HFFc6 (cell line): ENCODE results near the gene MAGEC2. TPM values are rescaled to one million over a fixed set of nuclear protein-coding genes. Genes with fewer than 3 reads are reported as not detected.

Experiments used
- DNase-seq: peaks from one replicate; pipeline ENCODE4 v3.0.0-alpha.2; 2018
- H3K27ac Mint-ChIP-seq: 2 replicates; pipeline ENCODE4 v1.8.0; 2020; ENCODE audit warnings: mild to moderate bottlenecking, mixed read lengths
- H3K27me3 Mint-ChIP-seq: 2 replicates; pipeline ENCODE4 v1.8.0; 2021; ENCODE audit warnings: mild to moderate bottlenecking, moderate library complexity, mixed read lengths; ENCODE audit not compliant: insufficient read depth
- H3K36me3 Mint-ChIP-seq: 2 replicates; pipeline ENCODE4 v1.8.0; 2021; ENCODE audit warnings: low read depth, mixed read lengths
- H3K4me1 Mint-ChIP-seq: 2 replicates; pipeline ENCODE4 v1.8.0; 2020; ENCODE audit warnings: low read depth, mixed read lengths
- H3K4me3 Mint-ChIP-seq: 2 replicates; pipeline ENCODE4 v1.8.0; 2020; ENCODE audit warnings: mild to moderate bottlenecking, moderate library complexity, mixed read lengths
- H3K9me3 Mint-ChIP-seq: 2 replicates; pipeline ENCODE4 v1.8.0; 2020; ENCODE audit warnings: mild to moderate bottlenecking, mixed read lengths
- CTCF ChIP-seq: fragments of 200-600 bp; sonication (generic); IDR thresholded peaks from 2 replicates; pipeline ENCODE4 v1.5.0; 2021; ENCODE audit warnings: antibody characterized with exemption, mild to moderate bottlenecking
- total RNA-seq, 6 experiments: library from RNA; stranded (reverse); fragmentation: NEBNext Ultra II Directional; extraction: Animal tissue kit (Norgen Biotek cat#: 25700); gene quantifications; 2 replicates in 1 of 6; 3 replicates in 5 of 6; pipeline ENCODE4 v1.2.3, GENCODE V29; 2021

MAGEC2 gene
- total RNA-seq, 6 experiments from 2014 or later: 0.07 TPM; not detected in 5

- no peak overlapping the region for H3K27ac Mint-ChIP-seq
- TF ChIP-seq CTCF: no peak
- H3K36me3 Mint-ChIP-seq: no peaks in the 10 kb centered on the region
- no peak overlapping the region for H3K4me3 Mint-ChIP-seq
- no peak for DNase-seq
- H3K27me3 Mint-ChIP-seq: no peaks in the 10 kb centered on the region
- H3K9me3 Mint-ChIP-seq: 0 out of 2 replicates have a peak, but pooled peaks cover 3% of the 10 kb centered on the region
- H3K4me1 Mint-ChIP-seq: no peaks in the 10 kb centered on the region
Measured at GRCh38 chrX:142184756-142185602, 20.1 kb downstream of the MAGEC2 start.

- H3K4me3 Mint-ChIP-seq: no peak overlapping the region
- no peak for DNase-seq
- no peaks in the 10 kb centered on the region; the same call in none of the 2 replicates for H3K27me3 Mint-ChIP-seq
- TF ChIP-seq CTCF: no peak
- no peaks in the 10 kb centered on the region for H3K4me1 Mint-ChIP-seq
- H3K36me3 Mint-ChIP-seq: no peaks in the 10 kb centered on the region
- H3K27ac Mint-ChIP-seq: no peak overlapping the region
- H3K9me3 Mint-ChIP-seq: no peaks in the 10 kb centered on the region; the same call in 1 of the 2 replicates
Measured at GRCh38 chrX:142156567-142156966, 48.5 kb downstream of the MAGEC2 start.
